Prostate gland (tissue), 1 donor: ENCODE data around the gene RGL1.

Experiments used
- POLR2A ChIP-seq: fragments of 450-650 bp; IDR thresholded peaks from one replicate; pipeline ENCODE4 v1.6.1; 2016; ENCODE audit warnings: antibody characterized with exemption, mild to moderate bottlenecking
- POLR2AphosphoS5 ChIP-seq: sonication (generic); formaldehyde crosslinking; IDR thresholded peaks from one replicate; pipeline ENCODE4 v1.6.1; 2017; ENCODE audit warnings: antibody characterized with exemption

DNA sequence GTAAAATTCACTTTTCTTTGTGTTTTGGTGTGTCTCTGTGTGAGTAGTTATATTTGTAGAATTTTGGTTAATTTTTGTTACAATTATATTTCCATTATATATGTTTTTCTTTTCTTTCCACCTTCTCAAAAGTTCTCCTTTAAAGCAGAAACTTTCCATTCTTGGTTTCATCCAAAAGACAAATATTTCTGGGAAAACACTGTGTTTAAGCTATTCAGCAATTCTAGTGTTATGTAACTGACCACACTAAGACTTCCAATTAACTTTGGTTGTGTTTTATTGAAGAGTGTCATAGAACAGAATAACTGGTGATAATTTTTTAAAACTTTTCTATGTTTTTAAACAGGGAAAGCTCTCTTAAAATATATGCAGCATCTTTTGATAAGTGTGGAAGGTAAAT lies 13.6 kb upstream of the RGL1 start:
- TF ChIP-seq POLR2AphosphoS5 (no peak), POLR2A (no peak)
